GM10266 (cell line): ENCODE measurements around the gene HYAL3.
A peak's percentile ranks its signal among the peaks of the same experiment; 100 is the strongest.

Experiments
- DNase-seq: peaks from one replicate; pipeline ENCODE4 v3.0.0; 2012; ENCODE audit errors: extremely low spot score
- CTCF ChIP-seq: IDR thresholded peaks from 2 replicates; pipeline ENCODE4 v1.5.1; 2012; ENCODE audit warnings: mild to moderate bottlenecking, low read depth; ENCODE audit not compliant: control insufficient read depth, insufficient read depth; ENCODE audit errors: missing control alignments

Gene HYAL3

GRCh38 chr3:50323614-50324199 lies 24.5 kb upstream of the HYAL3 start:
- TF ChIP-seq CTCF, result no peak
- no peak for DNase-seq

- TF ChIP-seq CTCF, result no peak
- DNase-seq, result no peak
Observed at GRCh38 chr3:50323092-50323600, 23.9 kb upstream of the HYAL3 start.

DNA sequence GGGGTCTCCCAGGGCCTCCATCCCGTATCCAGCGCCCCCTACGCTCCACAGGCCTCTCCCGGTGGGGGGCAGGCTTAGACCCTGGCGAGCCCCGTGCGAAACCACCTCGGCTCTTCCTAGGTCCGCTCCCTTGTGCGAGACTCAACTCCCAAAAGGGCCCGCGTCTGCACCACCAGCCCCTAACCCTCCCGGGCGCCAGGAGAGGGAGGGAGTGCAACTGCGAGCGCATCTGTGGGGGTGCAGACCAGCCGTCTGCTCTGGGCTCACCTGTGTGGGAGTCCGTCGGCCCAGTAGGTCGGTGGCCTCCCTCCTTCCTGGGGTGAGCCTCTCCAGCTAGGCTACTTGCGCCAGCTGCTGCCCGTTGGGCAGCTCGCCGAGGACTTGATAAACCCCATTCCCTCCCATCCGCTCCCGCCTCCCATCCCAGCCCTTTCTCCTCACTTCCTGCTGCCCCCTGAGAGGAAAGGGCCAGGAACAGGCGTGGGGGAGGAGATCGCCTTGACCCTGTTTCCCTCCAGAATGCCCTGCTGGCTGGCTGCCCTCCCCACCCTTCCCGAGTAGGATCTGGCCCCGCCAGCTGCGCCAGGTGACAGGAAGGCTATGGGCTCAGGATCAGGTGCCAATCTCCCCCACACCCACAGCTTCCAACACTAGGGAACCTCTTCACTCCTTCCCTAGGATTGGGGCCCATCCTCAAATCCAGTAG lies 23.3 kb upstream of the HYAL3 start, which contains the start of gene HYAL2:
TSS of gene HYAL2 (minus strand) at position 360 of the 706 bp plus-strand sequence. CDS start 2,256 bp downstream, outside the sequence.
- no peak for DNase-seq
- TF ChIP-seq CTCF, result no peak

GRCh38 chr3:50322115-50322385 lies 22.8 kb upstream of the HYAL3 start:
- no peak for DNase-seq
- TF ChIP-seq CTCF, result no peak

DNA sequence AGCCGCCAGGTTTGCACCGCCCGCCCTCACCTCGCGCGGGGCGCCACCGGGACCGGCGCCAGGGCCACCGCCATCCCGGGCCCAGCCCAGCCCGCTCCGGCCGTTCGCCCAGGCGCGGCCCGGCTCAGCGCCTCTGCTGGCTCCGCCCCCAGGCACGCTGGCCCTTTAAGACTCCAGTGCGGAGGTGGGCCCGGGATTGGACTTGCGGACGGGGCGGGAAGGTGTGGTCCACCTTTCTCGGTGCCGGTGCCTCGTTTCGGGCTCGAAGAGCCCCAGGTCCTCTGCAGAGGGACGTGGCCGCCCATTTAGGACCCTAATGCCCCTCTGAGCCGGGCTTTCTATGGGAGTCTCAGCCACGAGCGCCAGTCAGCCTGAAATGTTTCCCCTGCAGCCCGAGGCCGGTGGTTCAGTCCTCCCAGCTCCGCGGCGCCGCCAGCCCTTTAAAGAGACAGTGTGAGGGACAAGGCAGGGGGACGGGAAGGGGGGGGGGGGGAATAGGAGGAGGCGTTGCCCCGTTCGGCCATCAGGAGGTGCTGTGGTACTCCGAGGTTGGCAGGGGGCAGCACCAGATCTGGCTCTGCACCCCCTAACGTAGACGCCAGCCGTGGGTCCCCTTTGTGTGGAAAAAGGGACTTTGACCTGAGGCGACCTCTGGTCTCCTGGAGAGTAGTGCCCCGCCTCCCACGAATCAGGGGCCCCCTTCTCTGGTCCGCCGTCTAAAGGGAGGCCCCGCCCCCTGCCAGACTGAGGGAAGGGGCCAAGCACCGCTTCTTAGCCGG lies 22.3 kb upstream of the HYAL3 start:
- peak; percentile 94 for DNase-seq
- peak; percentile 51 for TF ChIP-seq CTCF

- DNase-seq, result peak; percentile 90
- no peak for TF ChIP-seq CTCF
Observed at GRCh38 chr3:50320853-50321335, 21.7 kb upstream of the HYAL3 start.

- no peak for DNase-seq
- TF ChIP-seq CTCF, result no peak
Observed at GRCh38 chr3:50319894-50320625, 20.9 kb upstream of the HYAL3 start.
